ENCODE data around the gene USP13. TPM values are rescaled to one million over a fixed set of nuclear protein-coding genes. Genes with fewer than 3 reads are reported as not detected.

USP13 gene
- total and polyA plus RNA-seq, 10 of the 15 experiments (the other 5 are each of a cell fraction or from before 2014, with no cell fraction given) = 3.2 to 20.8 (median 9.0) TPM

DNA sequence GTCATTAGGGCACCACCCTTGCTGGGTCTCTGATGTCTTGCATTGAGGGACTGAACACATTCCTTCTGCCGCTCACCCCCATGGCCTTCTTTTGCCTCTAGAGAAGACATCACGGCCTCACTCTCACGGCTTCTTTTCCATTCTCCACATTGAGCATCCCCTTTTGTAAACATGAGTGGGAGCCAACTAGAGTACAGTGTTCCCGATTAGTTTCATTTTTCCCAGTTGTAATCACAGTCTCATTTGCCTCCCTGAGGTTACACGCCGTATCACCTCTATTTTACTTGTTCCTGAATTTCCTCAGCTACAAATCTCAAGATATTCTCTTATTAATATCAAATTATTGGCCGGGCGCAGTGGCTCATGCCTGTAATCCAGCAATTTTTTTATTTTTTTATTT is 17.5 kb downstream of the USP13 start:
- Histone ChIP-seq H4K20me1 (ENCODE audit: control insufficient read depth, insufficient read depth) (no peaks in the 10 kb centered on the region), H3K27me3 (replicated peaks in 1 of 2; ENCODE audit: control insufficient read depth in 2 of 2, insufficient read depth in 2 of 2, low read length in 1 of 2) (no peaks in the 10 kb centered on the region), H3K4me3 (no peak overlapping the region), H3K4me1 (ENCODE audit: control insufficient read depth, insufficient read depth, low read length) (no peaks in the 10 kb centered on the region), H3K4me2 (ENCODE audit: control insufficient read depth, insufficient read depth) (no peak overlapping the region), H3K9ac (ENCODE audit: control insufficient read depth, insufficient read depth, low read length) (no peak overlapping the region), H3K9me3 (replicated peaks; ENCODE audit: control insufficient read depth, insufficient read depth, low read length) (no peaks in the 10 kb centered on the region), H3K27ac (ENCODE audit: control insufficient read depth, insufficient read depth) (no peak overlapping the region), H3K36me3 (ENCODE audit: control insufficient read depth in 2 of 2, insufficient read depth in 2 of 2, low read length in 1 of 2) (no peaks in the 10 kb centered on the region; a peak in 1 of 4 replicates), H2AFZ (ENCODE audit: control insufficient read depth, low read depth, low read length) (no peak overlapping the region), H3K79me2 (ENCODE audit: control insufficient read depth, insufficient read depth, low read length) (peaks cover 1% of the 10 kb centered on the region)
- TF ChIP-seq NRF1 (conservative IDR thresholded peaks at IDR 0.05; ENCODE audit: low read depth, low read length) (no peak), TCF7 (IDR thresholded peaks at IDR 0.05; ENCODE audit: borderline replicate concordance) (no peak), IRF4 (IDR thresholded peaks at IDR 0.05; ENCODE audit: low read depth, low read length) (no peak), FOS (IDR thresholded peaks at IDR 0.05; ENCODE audit: borderline replicate concordance, extremely low read depth, insufficient read length) (no peak)
- TF ChIP-seq, protein P1, sequence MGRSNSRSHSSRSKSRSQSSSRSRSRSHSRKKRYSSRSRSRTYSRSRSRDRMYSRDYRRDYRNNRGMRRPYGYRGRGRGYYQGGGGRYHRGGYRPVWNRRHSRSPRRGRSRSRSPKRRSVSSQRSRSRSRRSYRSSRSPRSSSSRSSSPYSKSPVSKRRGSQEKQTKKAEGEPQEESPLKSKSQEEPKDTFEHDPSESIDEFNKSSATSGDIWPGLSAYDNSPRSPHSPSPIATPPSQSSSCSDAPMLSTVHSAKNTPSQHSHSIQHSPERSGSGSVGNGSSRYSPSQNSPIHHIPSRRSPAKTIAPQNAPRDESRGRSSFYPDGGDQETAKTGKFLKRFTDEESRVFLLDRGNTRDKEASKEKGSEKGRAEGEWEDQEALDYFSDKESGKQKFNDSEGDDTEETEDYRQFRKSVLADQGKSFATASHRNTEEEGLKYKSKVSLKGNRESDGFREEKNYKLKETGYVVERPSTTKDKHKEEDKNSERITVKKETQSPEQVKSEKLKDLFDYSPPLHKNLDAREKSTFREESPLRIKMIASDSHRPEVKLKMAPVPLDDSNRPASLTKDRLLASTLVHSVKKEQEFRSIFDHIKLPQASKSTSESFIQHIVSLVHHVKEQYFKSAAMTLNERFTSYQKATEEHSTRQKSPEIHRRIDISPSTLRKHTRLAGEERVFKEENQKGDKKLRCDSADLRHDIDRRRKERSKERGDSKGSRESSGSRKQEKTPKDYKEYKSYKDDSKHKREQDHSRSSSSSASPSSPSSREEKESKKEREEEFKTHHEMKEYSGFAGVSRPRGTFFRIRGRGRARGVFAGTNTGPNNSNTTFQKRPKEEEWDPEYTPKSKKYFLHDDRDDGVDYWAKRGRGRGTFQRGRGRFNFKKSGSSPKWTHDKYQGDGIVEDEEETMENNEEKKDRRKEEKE (IDR thresholded peaks at IDR 0.05) = no peak
- TF ChIP-seq, protein P2, sequence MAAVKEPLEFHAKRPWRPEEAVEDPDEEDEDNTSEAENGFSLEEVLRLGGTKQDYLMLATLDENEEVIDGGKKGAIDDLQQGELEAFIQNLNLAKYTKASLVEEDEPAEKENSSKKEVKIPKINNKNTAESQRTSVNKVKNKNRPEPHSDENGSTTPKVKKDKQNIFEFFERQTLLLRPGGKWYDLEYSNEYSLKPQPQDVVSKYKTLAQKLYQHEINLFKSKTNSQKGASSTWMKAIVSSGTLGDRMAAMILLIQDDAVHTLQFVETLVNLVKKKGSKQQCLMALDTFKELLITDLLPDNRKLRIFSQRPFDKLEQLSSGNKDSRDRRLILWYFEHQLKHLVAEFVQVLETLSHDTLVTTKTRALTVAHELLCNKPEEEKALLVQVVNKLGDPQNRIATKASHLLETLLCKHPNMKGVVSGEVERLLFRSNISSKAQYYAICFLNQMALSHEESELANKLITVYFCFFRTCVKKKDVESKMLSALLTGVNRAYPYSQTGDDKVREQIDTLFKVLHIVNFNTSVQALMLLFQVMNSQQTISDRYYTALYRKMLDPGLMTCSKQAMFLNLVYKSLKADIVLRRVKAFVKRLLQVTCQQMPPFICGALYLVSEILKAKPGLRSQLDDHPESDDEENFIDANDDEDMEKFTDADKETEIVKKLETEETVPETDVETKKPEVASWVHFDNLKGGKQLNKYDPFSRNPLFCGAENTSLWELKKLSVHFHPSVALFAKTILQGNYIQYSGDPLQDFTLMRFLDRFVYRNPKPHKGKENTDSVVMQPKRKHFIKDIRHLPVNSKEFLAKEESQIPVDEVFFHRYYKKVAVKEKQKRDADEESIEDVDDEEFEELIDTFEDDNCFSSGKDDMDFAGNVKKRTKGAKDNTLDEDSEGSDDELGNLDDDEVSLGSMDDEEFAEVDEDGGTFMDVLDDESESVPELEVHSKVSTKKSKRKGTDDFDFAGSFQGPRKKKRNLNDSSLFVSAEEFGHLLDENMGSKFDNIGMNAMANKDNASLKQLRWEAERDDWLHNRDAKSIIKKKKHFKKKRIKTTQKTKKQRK (IDR thresholded peaks at IDR 0.05; ENCODE audit: low read depth, low read length) = no peak
- TF ChIP-seq, protein P3, sequence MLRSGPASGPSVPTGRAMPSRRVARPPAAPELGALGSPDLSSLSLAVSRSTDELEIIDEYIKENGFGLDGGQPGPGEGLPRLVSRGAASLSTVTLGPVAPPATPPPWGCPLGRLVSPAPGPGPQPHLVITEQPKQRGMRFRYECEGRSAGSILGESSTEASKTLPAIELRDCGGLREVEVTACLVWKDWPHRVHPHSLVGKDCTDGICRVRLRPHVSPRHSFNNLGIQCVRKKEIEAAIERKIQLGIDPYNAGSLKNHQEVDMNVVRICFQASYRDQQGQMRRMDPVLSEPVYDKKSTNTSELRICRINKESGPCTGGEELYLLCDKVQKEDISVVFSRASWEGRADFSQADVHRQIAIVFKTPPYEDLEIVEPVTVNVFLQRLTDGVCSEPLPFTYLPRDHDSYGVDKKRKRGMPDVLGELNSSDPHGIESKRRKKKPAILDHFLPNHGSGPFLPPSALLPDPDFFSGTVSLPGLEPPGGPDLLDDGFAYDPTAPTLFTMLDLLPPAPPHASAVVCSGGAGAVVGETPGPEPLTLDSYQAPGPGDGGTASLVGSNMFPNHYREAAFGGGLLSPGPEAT (IDR thresholded peaks at IDR 0.05; ENCODE audit: low read depth) = no peak
- TF ChIP-seq, protein P4, sequence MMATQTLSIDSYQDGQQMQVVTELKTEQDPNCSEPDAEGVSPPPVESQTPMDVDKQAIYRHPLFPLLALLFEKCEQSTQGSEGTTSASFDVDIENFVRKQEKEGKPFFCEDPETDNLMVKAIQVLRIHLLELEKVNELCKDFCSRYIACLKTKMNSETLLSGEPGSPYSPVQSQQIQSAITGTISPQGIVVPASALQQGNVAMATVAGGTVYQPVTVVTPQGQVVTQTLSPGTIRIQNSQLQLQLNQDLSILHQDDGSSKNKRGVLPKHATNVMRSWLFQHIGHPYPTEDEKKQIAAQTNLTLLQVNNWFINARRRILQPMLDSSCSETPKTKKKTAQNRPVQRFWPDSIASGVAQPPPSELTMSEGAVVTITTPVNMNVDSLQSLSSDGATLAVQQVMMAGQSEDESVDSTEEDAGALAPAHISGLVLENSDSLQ (IDR thresholded peaks at IDR 0.05) = no peak
- DNase-seq (ENCODE audit: low read depth, low spot score) = no peak
- in situ Hi-C loops (cut with MboI) = no loop called here
- ATAC-seq = no peak
- ChIA-PET SMC1A (ENCODE audit: uncharacterized antibody, unreplicated experiment) (interaction anchor here (1.6 kb wide), 1 partner anchor 12 kb away, joined by 5 read pairs; no protein-coding TSS in a partner anchor), RAD21 (ENCODE audit: unreplicated experiment) (no interaction called here), CTCF (no interaction called here), POLR2A (no interaction called here)
- FAIRE-seq = no peak
- WGBS (ENCODE audit: insufficient coverage, insufficient replicate concordance, low lambda C conversion rate, missing lambda C conversion rate) = 99% methylated on average over 8 of the region's 8 CpGs
- intact Hi-C loops (cut with micrococcal nuclease; ENCODE audit: unreplicated experiment) = no loop called here
- BruUV-seq (replicated peaks) = no TSS peak
